LHCN-M2 (cell line): ENCODE measurements around the gene NRSN2. TPM values are rescaled to one million over a fixed set of nuclear protein-coding genes. Genes with fewer than 3 reads are reported as not detected.
"Not testable (repeated sequence)": the region's sequence is repeated elsewhere in the genome, so short reads cannot be mapped to it uniquely, and the experiment has no call there.

Source experiments
- DNase-seq: peaks from one replicate; pipeline ENCODE4 v3.0.0-alpha.2; 2012; ENCODE audit warnings: low read depth
- total RNA-seq: library from RNA; depleted of rRNA; stranded (reverse); fragments of >200 nt; gene quantifications from 2 replicates; pipeline ENCODE4 v1.2.3, GENCODE V29; 2014

NRSN2 gene
- total RNA-seq, 1 experiment from 2014 or later = 65.6 TPM

DNA sequence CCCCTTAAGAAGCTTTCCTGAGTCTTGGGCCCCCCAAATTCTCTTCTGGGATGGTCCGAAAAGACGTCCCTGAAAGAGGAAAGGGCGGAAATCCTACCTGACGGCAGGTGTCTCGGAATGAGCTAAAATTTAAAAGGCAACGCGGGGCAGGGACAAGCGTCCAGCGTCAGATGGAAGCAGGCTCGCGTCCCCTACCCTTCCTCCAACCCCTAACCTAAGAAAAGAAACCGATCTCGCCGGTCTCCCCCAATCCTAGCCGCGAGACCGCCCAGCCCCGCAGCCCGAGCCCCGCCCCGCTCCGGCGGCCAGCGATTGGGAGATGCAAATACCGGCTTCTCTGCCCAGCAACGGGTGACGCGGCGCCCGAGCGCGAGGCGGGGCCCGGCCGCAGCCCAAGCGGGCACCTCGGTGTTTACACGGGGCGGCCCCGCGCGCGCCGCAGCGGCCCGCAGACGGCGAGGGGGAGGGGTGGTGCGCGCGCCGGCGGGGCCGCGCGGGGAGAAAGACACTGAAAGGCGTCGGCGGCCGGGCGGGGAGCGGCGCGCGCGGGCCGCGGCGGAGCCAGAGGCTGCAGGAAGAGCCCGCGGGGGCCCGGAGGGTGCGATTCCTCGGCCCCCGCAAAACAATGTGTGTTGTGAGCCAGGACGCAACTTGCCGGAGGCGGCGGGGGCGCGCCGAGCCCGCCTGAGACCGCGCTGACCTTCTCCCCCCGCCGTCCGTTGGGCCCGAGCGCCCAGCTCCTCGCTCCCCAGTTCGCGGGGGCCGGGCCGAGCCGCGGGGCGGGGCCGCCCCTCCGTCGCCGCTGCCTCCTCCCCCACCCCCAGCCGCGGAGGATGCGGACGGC, 21.6 kb upstream of the NRSN2 start, which contains the start of gene SOX12:
Gene SOX12, plus strand, starts transcription at position 508 of the 844 bp plus-strand sequence. CDS start 373 bp downstream, outside the sequence.
- peak; percentile 85 for DNase-seq

GRCh38 chr20:325889-326644, 20.8 kb upstream of the NRSN2 start:
- peak; percentile 64 for DNase-seq

GRCh38 chr20:326645-327185, 20.2 kb upstream of the NRSN2 start:
- peak; percentile 32 for DNase-seq

DNA sequence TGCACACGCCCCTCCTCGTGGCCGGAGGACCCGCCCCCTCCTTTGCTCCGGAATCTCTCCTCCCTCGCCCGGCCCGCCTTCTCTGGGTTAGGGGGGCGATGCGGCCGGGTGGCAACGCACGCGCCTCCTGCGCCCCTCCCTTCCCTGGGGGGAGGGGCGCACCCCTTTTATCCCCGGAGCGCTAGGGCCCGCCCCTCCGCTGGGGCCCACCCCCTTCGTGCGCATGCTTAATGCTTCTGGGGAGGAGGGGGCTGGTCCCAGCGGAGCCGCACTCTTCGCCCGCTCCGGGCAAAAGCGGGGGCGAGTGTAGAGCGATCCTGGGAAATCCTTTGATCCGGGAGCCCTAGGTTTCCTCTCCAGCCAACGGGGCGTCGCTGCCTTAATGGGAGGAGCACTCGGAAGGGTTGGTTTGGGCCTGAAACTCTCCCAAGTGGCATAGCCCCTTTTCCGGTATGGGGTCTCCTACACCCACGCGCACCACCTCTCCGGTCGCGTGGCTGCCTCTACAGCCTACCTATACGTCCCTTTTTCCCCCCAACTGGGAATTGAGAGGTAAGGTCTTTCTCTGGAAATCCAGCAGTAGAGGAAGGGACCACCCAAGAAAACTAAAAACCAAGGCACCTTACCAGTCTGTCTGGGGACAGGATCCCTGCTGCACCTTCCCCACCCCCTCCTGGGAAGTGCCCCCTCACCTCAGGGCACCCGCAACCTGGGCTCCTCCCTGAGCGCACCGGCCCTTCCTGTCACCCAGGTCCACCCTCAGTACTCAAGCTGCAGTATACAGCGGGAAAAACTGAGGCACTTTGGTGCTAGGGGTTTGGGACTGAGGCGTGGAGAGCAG, 19.5 kb upstream of the NRSN2 start:
- peak; percentile 89 for DNase-seq

DNA sequence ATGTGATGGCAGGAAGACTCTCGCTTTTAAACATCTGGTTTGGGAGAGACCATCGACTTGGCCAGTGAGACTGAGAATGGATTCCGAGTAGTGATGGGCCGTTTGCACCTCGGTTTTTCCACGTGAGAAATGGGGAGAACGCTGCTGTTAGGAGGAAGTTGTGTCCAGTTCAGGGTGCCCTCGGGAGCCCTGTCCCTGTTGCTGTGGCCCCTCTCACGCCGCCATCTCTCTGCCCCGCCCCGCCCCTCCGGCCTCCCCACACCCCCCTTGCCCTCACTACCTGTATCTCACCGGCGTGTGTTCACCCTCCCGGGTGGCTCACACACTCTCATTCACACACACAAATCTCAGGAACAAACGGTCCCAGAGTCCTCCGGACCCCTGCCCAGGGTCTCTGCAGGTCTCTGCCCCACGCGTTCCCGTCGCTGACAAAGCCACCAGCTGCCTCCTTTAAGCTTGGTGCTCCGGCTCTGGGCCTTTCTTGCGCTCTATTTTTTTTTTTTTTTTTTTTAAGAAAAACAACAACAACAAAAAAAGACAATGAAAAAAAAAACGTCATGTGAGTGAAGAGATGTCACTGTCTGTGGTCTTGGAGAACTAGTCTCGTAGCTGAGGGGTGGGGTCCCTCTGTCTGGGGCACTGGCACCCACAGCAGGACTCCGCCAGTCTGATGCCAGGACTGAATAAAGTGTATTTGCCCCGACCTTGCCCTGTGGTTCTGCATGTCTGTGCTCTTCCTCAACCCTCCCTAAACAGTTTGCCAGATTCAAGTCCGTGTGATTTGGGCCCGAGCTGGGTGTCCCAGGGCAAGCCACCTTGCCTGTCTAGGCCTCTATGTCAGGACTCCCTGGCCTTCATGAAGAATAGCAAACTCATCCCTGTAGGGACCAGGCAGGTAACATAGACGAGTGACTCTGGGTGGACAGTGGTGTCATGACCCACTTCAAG, 18.6 kb upstream of the NRSN2 start:
- no peak for DNase-seq

- no peak for DNase-seq
These were observed 17.8 kb upstream of the NRSN2 start for GRCh38 chr20:328975-329695.

DNA sequence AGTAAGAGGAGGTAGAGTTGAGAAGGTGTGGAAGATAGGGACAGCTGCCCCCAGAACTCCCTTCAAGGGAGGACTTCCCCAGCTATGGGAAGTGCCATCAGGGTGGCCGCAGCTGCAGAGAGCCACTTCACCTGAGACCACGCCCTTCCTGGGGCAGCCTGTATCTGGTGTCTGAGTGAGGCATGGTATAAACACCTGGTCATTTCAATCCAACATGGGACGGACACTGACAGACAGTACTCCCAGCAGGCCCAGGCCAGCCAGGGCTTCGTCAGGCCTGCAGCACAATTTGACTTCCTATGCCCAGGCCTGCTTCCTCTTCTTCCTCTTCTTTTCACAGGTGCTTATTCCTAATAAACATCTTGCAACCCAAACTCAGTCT, 17.1 kb upstream of the NRSN2 start:
- DNase-seq = no peak

DNA sequence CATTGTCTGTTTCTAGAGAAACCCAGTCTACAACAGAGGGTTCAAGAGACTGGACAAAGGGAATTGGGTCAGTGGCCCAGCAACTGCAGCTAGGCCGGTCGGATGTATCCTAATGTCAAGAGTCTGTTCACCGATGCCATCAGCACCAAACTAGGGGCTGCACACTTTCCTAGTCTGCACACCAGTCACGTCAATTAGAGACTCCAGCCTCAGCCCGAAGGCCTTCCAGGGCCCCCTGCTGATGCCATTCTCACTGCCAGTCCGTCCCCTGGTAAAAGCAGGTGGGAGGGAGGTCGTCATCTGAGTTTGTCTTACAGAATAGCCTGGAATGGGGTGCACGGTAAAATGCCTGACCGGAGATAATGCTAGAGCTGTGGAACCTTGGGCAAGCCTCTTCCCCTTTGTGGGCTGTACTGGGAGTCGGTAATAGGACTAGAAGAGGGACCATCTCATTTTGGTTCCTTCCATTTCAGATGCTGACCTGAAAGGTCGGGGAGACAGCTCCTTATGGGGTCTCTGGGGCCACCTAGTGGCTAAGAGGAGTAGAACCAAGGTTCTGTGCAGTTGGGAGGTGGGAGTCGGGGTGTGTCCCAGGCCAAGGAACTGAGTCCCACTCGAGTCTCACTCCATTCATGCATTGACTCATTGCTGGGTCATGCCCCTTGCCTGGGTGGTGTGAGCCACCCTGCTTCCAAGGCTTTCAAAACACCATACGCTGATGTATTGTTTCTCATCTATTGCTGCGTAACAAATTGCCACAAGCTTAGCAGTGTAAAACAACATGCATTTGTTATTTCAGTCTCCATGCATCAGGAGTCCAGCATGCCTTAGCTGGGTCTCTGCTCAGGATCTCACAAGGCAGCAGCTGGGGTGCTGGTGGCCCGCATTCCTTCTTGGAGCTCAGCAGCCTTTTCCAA, 16.4 kb upstream of the NRSN2 start:
- peak; percentile 72 for DNase-seq

DNA sequence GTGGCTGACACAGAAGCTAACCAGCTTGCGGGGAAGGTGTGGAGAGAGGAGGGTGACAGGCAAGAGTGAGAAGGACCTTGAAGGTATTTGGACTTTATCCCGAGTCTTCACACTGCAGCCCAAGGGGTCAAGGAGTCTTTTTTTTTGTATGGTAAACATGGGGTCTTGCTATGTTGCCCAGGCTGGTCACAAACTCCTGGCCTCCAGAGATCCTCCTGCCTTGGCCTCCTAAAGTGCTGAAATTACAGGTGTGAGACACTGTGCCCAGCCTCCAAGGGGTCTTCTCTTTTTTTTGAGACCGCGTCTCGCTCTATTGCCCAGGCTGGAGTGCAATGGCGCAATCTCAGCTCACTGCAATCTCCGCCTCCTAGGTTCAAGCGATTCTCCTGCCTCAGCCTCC, 12.3 kb upstream of the NRSN2 start:
- no peak for DNase-seq

DNA sequence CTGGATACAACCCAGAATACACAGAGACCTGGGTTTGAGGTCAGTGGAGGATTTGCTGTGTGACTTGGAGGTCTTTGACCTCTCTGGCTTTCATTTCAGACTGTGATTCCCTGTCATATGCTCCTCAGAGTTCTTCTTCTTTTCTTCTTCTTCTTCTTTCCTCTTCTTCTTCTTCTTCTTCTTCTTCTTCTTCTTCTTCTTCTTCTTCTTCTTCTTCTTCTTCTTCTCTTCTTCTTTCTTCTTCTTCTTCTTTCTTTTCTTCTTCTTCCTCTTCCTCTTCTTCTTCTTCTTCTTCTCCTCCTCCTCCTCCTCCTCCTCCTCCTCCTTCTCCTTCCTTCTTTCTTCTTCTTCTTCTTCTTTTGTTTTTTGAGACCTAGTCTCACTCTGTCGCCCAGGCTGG, 10.9 kb upstream of the NRSN2 start:
- DNase-seq = not testable (repeated sequence)

DNA sequence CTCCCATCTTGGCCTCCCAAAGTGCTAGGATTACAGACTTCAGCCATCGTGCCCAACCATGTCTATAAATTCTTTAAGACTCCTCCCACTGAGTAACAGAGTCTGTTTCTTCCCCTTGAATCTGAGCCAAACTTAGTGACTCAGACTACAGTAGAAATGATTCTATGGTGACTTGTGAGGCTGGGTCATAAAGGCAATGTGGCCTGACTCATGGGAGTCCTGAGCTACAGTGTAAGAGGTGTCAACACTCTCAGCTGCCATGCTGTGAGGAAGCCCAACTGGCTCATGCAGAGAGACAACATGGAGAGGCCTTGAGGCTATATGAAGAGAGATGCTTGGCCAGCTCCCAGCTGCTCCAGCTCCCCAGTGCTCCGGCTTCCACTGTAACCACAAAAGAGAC, 5.2 kb upstream of the NRSN2 start:
- peak; percentile 91 for DNase-seq

DNA sequence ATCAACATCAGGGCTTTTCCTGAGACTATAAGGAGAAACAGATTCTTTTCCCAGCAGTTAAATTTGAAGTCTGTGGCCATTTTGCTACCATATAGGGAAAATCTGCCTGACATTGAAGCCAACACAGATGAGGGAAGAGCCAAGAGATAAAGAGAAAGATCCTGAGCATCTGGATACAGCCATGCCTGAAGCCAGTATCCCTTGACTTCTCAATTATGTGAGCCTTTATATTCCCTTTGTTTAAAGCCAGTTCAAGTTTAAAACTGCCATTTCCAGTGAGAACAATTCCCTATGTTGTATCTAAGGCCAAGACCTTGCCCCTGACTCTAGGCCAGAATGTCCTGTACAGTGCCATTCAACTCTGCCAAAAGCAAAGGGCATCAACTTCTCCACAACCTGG, 3.8 kb upstream of the NRSN2 start:
- DNase-seq = no peak

DNA sequence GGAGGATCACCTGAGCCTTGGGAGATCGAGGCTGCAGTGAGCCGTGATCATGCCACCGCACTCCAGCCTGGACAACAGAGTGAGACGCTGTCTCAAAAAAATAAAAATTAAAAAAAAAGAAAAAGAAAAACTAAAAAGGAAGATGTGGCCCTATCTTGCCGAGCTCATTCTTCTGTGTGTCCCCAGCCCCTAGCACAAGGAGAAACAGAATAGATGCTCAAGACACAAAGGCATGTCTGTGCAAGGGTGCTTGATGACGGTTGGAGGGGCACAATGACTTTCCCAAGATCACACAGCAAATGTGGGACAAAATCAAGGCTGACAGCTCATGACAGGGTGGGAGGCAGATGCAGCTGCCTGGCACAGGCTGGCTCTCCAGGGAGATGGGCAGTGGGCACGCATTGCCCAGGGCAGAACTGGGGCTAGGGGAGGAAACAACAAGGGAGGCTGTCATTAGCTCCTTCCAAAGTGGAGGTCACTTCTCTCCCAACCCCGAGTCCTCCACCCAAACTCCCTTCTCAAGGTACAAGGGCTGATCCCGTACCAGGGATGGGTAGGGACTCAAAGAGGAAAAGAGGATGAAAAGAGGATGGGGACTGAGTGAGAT, 775 bp upstream of the NRSN2 start:
- DNase-seq = no peak

- DNase-seq = no peak
These were observed 367 bp downstream of the NRSN2 start for GRCh38 chr20:347317-347639.

DNA sequence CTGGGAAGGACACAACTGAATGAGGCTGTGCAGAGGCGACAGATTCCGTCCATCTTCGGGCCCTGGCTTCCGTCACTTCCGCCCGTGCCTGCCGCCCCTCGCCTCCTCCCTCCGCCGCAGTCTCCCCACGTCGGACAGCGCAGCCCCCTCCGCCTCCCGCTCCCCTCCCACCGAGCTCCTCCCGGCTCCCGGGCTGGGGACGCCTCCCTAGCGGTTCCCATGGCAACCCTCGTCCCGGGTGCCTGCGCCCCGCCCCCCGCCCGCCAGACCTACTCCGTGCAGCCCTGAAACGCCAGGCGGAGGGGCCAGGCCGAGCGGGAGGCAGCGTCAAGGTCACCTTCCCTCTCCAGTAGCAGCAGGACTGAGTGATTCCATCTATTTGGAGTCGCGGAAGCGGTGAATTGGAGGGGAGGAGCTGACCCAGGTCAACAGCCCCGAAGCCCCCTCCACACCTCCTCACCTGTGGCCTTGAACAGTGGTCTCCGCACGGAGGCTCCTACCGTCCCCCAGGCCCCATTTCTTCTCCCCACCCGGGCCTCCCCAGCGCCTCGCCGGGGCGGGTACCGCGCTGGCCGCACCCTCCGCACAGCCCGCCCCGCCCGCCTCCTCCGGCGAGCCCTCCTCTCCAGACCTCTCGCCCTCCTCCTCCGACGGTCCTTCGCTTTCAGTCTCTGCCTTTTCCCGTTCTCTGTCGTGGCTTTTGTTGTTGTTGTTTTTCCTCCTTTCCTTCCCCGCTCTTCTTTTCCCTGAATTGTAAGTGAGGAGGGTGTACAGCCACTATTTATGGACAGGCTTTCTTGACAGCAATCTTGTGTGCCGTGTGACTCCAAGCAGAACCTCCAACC, 951 bp downstream of the NRSN2 start:
- peak; percentile 91 for DNase-seq

DNA sequence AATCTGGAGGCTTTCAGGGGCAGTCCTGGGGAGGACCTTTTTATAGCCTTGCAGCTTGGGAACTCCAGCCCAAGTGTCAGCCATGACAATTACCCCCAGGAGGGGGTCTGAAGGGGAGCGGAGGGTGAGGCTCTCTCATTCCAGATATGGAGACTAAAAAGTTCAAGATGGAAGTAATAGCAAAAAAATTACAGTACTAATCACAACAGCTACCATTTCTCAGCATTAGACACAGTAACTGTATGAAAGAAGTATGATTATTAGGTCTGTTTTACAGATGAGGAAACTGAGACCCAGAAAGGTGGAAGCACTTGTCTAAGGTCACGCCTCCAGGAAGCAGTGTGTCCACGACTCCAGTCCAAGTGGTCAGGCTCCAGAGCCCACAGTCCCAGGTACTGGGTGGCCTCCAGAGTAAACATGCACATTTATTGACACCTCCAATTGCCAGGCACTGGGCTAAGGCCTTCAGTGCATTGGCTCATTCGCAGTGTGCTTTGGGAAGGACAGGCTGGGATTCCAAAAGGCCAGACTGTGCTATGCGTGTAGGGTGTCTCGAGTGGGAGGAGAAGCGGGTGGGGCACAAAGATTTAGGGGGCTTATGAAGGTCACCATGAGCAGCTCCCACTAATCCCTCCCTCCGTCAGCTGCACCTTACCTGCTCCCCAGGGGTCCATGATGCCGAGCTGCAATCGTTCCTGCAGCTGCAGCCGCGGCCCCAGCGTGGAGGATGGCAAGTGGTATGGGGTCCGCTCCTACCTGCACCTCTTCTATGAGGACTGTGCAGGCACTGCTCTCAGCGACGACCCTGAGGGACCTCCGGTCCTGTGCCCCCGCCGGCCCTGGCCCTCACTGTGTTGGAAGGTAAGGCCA, 2.3 kb downstream of the NRSN2 start:
- no peak for DNase-seq
